OCI-LY7 (cell line): ENCODE measurements around the gene KRT13.

Experiments used
- CTCF ChIP-seq: fragments of 200-600 bp; sonication (generic); conservative IDR thresholded peaks from 2 replicates; pipeline ENCODE4 v1.5.1; 2014; ENCODE audit warnings: mild to moderate bottlenecking, antibody characterized with exemption, low read length, moderate library complexity, mixed read lengths
- EZH2phosphoT487 ChIP-seq: fragments of 200-600 bp; sonication (generic); IDR thresholded peaks from 2 replicates; pipeline ENCODE4 v1.6.1; 2018; ENCODE audit warnings: low read depth, borderline replicate concordance, mild to moderate bottlenecking, mixed run types, antibody characterized with exemption, low read length, moderate library complexity, mixed read lengths

DNA sequence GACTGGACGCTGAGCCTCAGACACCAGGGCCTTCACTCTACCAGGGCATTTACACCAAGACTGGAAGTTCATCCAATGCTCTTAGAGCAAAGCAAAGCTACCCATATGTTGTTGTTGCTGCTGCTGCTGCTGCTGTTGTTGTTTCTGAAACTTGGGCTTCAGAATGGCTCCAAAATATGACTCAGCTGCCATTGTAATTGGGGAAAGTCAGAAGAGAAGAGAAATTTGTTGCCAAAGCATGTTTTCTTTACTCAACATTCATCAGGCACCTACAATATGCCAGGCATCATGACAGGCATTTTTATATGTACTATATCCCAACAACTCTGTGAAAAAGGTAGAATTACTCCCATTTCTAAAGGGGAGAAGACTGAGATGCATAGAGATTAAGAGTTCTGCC is 50.2 kb downstream of the KRT13 start:
- TF ChIP-seq CTCF (no peak), EZH2phosphoT487 (no peak)
